Tibial nerve (tissue), 4 donors: ENCODE results near the gene C1orf216. TPM values are rescaled to one million over a fixed set of nuclear protein-coding genes. Genes with fewer than 3 reads are reported as not detected.

Source experiments
- DNase-seq, 2 donors: peaks; one replicate each; pipeline ENCODE4 v3.0.0-alpha.2; 2019; ENCODE audit warnings: low spot score in 2 of 2
- H3K27ac ChIP-seq, 4 donors: fragments of 200-600 bp; sonication (generic) in 3 of 4; one replicate each; pipeline ENCODE4 v1.5.1; 2017 to 2019; ENCODE audit warnings: mild to moderate bottlenecking in 1 of 4
- H3K27me3 ChIP-seq, 2 donors: fragments of 200-600 bp; sonication (generic) in 1 of 2; one replicate each; pipeline versions ENCODE4 v1.5.1 to v1.6.0; 2017 to 2019
- H3K36me3 ChIP-seq, 3 donors: fragments of 200-600 bp; sonication (generic); one replicate each; pipeline ENCODE4 v1.5.1; 2018 to 2019
- H3K4me1 ChIP-seq, 4 donors: fragments of 200-600 bp; sonication (generic) in 3 of 4; one replicate each; pipeline ENCODE4 v1.5.1; 2017 to 2019
- H3K4me3 ChIP-seq, 4 donors: fragments of 200-600 bp; sonication (generic) in 3 of 4; one replicate each; pipeline ENCODE4 v1.5.1; 2017 to 2019; ENCODE audit warnings: mild to moderate bottlenecking in 1 of 4, moderate library complexity in 1 of 4
- H3K9me3 ChIP-seq, 4 donors: fragments of 200-600 bp; sonication (generic) in 3 of 4; one replicate each; pipeline ENCODE4 v1.5.1; 2017 to 2019
- EP300 ChIP-seq, 2 donors: sonication (generic); formaldehyde crosslinking; IDR thresholded peaks; one replicate each; pipeline ENCODE4 v1.6.1; 2017; ENCODE audit warnings: antibody characterized with exemption in 2 of 2, mild to moderate bottlenecking in 1 of 2
- POLR2A ChIP-seq, 2 donors: fragments of 450-650 bp; IDR thresholded peaks; one replicate each; pipeline ENCODE4 v1.6.1; 2017; ENCODE audit warnings: antibody characterized with exemption in 2 of 2, mild to moderate bottlenecking in 2 of 2, moderate library complexity in 2 of 2
- WGBS, 2 donors: methylation state at CpG; one replicate each; pipeline ENCODE4 v1.1.5; 2018; 5-methylcytosine and 5-hydroxymethylcytosine counted together
- total RNA-seq, 4 donors: library from RNA; depleted of rRNA; stranded (reverse); fragments of >200 nt; gene quantifications; one replicate each; pipeline ENCODE4 v1.1.0, GENCODE V29; 2016
- TF ChIP-seq, protein P1 (sequence below), 5 experiments: fragments of 200-600 bp in 3 of 5; fragments of 450-650 bp in 2 of 5; sonication (generic) in 3 of 5; IDR thresholded peaks; one replicate each; pipeline ENCODE4 v1.5.1; 2016 to 2019; ENCODE audit warnings: antibody characterized with exemption in 5 of 5, mild to moderate bottlenecking in 3 of 5, moderate library complexity in 2 of 5

Gene C1orf216
- total RNA-seq, 4 donors from 2014 or later = 23.4 to 28.3 (median 26.8) TPM

DNA sequence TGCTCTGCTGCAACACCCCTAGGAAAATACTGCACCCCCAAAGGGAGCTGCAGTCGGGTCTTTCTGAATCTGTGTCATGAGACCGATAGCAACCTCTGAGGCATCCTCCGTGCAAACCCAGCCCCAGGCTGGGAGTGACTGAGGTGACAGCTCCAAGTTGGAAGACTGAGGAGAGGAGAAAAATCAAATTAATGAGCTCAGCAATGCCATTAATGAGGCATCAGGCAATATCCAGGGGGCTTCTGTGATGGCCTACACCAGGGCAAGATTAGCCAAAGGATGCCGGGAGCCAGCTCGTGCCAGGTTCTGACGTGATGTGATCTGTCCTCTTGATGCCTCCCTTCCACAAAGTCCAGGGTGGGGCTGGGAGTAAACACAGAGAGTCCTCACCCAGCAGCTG lies 46.6 kb downstream of the C1orf216 start:
- H3K4me3 ChIP-seq = no peak overlapping the region
- H3K27me3 ChIP-seq = no peaks in the 10 kb centered on the region
- WGBS, 2 donors = 84 to 86% methylated on average over 6 of the region's 6 CpGs
- H3K27ac ChIP-seq = no peak overlapping the region
- no peak for TF ChIP-seq POLR2A (IDR thresholded peaks at IDR 0.05)
- TF ChIP-seq, protein P1, sequence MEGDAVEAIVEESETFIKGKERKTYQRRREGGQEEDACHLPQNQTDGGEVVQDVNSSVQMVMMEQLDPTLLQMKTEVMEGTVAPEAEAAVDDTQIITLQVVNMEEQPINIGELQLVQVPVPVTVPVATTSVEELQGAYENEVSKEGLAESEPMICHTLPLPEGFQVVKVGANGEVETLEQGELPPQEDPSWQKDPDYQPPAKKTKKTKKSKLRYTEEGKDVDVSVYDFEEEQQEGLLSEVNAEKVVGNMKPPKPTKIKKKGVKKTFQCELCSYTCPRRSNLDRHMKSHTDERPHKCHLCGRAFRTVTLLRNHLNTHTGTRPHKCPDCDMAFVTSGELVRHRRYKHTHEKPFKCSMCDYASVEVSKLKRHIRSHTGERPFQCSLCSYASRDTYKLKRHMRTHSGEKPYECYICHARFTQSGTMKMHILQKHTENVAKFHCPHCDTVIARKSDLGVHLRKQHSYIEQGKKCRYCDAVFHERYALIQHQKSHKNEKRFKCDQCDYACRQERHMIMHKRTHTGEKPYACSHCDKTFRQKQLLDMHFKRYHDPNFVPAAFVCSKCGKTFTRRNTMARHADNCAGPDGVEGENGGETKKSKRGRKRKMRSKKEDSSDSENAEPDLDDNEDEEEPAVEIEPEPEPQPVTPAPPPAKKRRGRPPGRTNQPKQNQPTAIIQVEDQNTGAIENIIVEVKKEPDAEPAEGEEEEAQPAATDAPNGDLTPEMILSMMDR (IDR thresholded peaks at IDR 0.05) = no peak
- no peak for TF ChIP-seq EP300 (IDR thresholded peaks at IDR 0.05)
- H3K4me1 ChIP-seq = no peaks in the 10 kb centered on the region
- DNase-seq = no peak
- H3K9me3 ChIP-seq = no peaks in the 10 kb centered on the region
- H3K36me3 ChIP-seq = no peaks in the 10 kb centered on the region

DNA sequence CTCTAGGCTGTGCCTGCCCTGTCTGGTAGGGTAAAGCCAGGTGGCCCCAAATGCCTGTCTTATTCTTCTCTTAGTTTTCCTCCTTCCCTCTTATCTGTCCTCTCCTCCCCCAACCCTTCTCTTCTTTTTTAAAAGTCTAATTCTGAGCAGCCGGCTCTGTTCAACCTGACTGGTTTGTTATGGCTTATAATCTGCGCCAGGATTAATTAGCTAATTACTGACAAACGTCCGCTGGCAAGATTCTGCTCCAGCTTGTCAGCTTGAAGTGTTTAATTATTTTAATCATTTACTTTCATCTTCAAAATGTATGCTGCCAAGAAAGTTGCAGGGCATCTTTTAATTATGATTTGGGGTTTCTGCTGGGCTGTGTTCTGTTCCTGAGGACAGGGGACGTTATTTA lies 50.2 kb downstream of the C1orf216 start:
- Histone ChIP-seq H3K36me3 (no peaks in the 10 kb centered on the region), H3K4me3 (no peak overlapping the region), H3K9me3 (no peaks in the 10 kb centered on the region), H3K27me3 (no peaks in the 10 kb centered on the region), H3K4me1 (no peaks in the 10 kb centered on the region), H3K27ac (no peak overlapping the region)
- no peak for TF ChIP-seq POLR2A (IDR thresholded peaks at IDR 0.05)
- TF ChIP-seq, protein P1 (IDR thresholded peaks at IDR 0.05) = no peak
- TF ChIP-seq EP300 (IDR thresholded peaks at IDR 0.05) = no peak
- 74% methylated on average over 5 of the region's 5 CpGs for WGBS, 2 donors
- DNase-seq = no peak

DNA sequence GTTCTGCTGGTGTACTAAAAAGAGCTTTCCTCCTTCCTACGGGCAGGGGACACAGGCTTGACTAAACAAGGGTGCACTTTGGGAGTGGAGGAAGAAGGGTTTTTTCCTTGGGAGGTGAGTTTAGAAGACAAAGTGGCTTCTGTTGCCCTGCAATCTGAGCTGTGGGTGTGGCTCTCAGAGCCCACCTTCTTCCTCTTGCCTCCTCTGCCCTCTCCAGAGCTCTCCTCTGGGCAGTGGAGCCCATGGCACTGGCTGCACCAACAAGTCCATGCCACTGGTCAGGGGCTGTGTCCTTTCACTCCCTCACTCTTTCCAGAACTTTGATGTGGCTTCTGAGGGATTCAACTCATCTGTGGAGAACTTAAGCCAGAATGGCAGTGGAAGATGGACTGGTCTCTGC lies 51.8 kb downstream of the C1orf216 start:
- H3K9me3 ChIP-seq = no peaks in the 10 kb centered on the region
- WGBS, 2 donors = 14 to 39% methylated on average over 1 of the region's 1 CpG
- DNase-seq = no peak
- H3K4me1 ChIP-seq = no peaks in the 10 kb centered on the region
- TF ChIP-seq, protein P1 (IDR thresholded peaks at IDR 0.05) = no peak
- TF ChIP-seq POLR2A (IDR thresholded peaks at IDR 0.05) = no peak
- no peak for TF ChIP-seq EP300 (IDR thresholded peaks at IDR 0.05)
- no peaks in the 10 kb centered on the region for H3K36me3 ChIP-seq
- H3K27ac ChIP-seq = no peak overlapping the region
- H3K27me3 ChIP-seq = no peaks in the 10 kb centered on the region
- no peak overlapping the region for H3K4me3 ChIP-seq

DNA sequence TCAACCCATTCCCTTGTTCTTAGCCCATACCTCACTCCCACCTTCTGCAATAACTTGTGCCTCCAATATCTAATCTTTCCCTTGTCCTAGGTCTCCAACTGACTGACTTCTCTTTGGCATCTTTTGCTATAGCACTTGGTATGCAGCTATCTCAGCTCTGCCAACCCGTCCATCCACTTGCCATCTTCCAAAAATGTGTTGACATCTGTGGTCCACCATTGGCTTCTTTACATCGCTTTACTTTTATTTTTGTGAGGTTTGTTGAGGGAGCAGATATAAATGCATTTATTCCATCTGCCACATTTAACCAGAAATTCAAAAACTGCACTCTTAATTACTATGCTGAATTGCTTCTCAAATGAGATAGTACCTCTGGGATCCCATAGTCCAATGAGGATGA lies 52.5 kb downstream of the C1orf216 start:
- Histone ChIP-seq H3K36me3 (no peaks in the 10 kb centered on the region), H3K27me3 (no peaks in the 10 kb centered on the region), H3K4me1 (no peaks in the 10 kb centered on the region), H3K9me3 (no peaks in the 10 kb centered on the region), H3K4me3 (no peak overlapping the region), H3K27ac (no peak overlapping the region)
- DNase-seq = no peak
- 84 to 87% methylated on average over 2 of the region's 2 CpGs for WGBS, 2 donors
- TF ChIP-seq, protein P1 (IDR thresholded peaks at IDR 0.05) = no peak
- TF ChIP-seq EP300 (IDR thresholded peaks at IDR 0.05) (no peak), POLR2A (IDR thresholded peaks at IDR 0.05) (no peak)

Other genes starting within 250 kb of the C1orf216 start
- 100 to 1,000 TPM in 1 of 4 donors, 10 to 100 TPM in 3; 57.0 to 115 (median 70.7) TPM for gene KIAA0319L, start 161.5 kb downstream of the C1orf216 start, total RNA-seq
- gene NCDN, start 161.1 kb downstream of the C1orf216 start, total RNA-seq = 10 to 100 TPM; 25.9 to 36.9 (median 29.3) TPM
- 1 to 10 TPM in 2 of 4 donors, under 1 TPM in 2; 0.44 to 3.3 (median 1.2) TPM for gene TFAP2E, start 145.6 kb downstream of the C1orf216 start, total RNA-seq
- 10 to 100 TPM; 24.9 to 41.4 (median 33.8) TPM for gene PSMB2, start 77.4 kb downstream of the C1orf216 start, total RNA-seq
- gene CLSPN, start 51.1 kb upstream of the C1orf216 start, total RNA-seq = under 1 TPM in 3 of 4 donors, not detected in 1; under 0.01 to 0.42 (median 0.30) TPM
- 10 to 100 TPM; 11.5 to 16.3 (median 13.9) TPM for gene AGO4, start 89.1 kb upstream of the C1orf216 start, total RNA-seq
- gene AGO1, start 164.3 kb upstream of the C1orf216 start, total RNA-seq = 10 to 100 TPM in 3 of 4 donors, 1 to 10 TPM in 1; 9.2 to 24.0 (median 20.1) TPM
- 10 to 100 TPM; 16.2 to 31.8 (median 27.7) TPM for gene AGO3, start 212.2 kb upstream of the C1orf216 start, total RNA-seq